B cell (primary cell): ENCODE measurements around the gene DCST2. TPM values are rescaled to one million over a fixed set of nuclear protein-coding genes. Genes with fewer than 3 reads are reported as not detected.

Experiments
- ATAC-seq: fragments of 200-7000 bp; cut with Tn5 transposase; one replicate; pipeline ENCODE4 v1.10.0; 2021; ENCODE audit warnings: low read depth, mild to moderate bottlenecking, moderate number of reproducible peaks, moderate library complexity
- CTCF ChIA-PET: fragments of 350-600 bp; sonication (Branson Sonifier 250); formaldehyde crosslinking; loops from one replicate; lab custom pipeline; 2021; ENCODE audit warnings: antibody characterized with exemption, inconsistent platforms; lab: Charles Lee
- POLR2A ChIA-PET: fragments of 350-600 bp; sonication (Branson Sonifier 250); formaldehyde crosslinking; loops from one replicate; lab custom pipeline; 2021; ENCODE audit warnings: antibody characterized with exemption; lab: Charles Lee
- DNase-seq: peaks from one replicate; pipeline ENCODE4 v3.0.0; 2013
- H2AFZ ChIP-seq: 2 replicates; pipeline ENCODE4 v1.6.1; 2012; ENCODE audit warnings: mild to moderate bottlenecking, low read depth, low read length; ENCODE audit not compliant: insufficient read depth, poor library complexity, severe bottlenecking
- H3K27ac ChIP-seq, 2 donors: 1 replicate in 1 of 2; 2 replicates in 1 of 2; pipeline ENCODE4 v1.5.1; 2012 to 2013; ENCODE audit warnings: low read length in 2 of 2, mild to moderate bottlenecking in 2 of 2, moderate library complexity in 1 of 2
- H3K27me3 ChIP-seq, 4 experiments: fragments of 200-600 bp in 1 of 4; sonication (generic) in 1 of 4; replicated peaks in 1 of 4; 1 replicate in 2 of 4; 2 replicates in 2 of 4; pipeline versions ENCODE4 v1.6.1 to v1.7.0; 2013 to 2016; ENCODE audit warnings: low read length in 3 of 4, mild to moderate bottlenecking in 2 of 4, mixed read lengths in 1 of 4, moderate library complexity in 1 of 4; ENCODE audit not compliant: insufficient read depth in 4 of 4, control insufficient read depth in 3 of 4; ENCODE audit errors: control extremely low read depth in 1 of 4
- H3K36me3 ChIP-seq, 2 experiments: replicated peaks in 1 of 2; 1 replicate in 1 of 2; 2 replicates in 1 of 2; pipeline versions ENCODE4 v1.6.1 to v1.7.1; 2013; ENCODE audit warnings: low read length in 1 of 2; ENCODE audit not compliant: insufficient read depth in 2 of 2, control insufficient read depth in 1 of 2; ENCODE audit errors: control extremely low read depth in 1 of 2, extremely low read depth in 1 of 2
- H3K4me1 ChIP-seq, 2 donors: fragments of 200-600 bp in 1 of 2; sonication (generic) in 1 of 2; 1 replicate in 1 of 2; 2 replicates in 1 of 2; pipeline versions ENCODE4 v1.5.1 to v1.6.1; 2013 to 2017; ENCODE audit warnings: low read length in 2 of 2; ENCODE audit not compliant: control insufficient read depth in 2 of 2, insufficient read depth in 2 of 2
- H3K4me2 ChIP-seq: replicated peaks from 2 replicates; pipeline ENCODE3; 2012; ENCODE audit warnings: mild to moderate bottlenecking, low read depth, low read length; ENCODE audit not compliant: poor library complexity, severe bottlenecking
- H3K4me3 ChIP-seq, 5 experiments: fragments of 200-600 bp in 1 of 5; sonication (generic) in 1 of 5; 1 replicate in 3 of 5; 2 replicates in 2 of 5; pipeline versions ENCODE4 v1.5.1 to v1.7.0; 2011 to 2016; ENCODE audit warnings: low read length in 4 of 5, mild to moderate bottlenecking in 4 of 5, low read depth in 2 of 5, control low read depth in 1 of 5, moderate library complexity in 1 of 5; ENCODE audit not compliant: insufficient read depth in 1 of 5; ENCODE audit errors: control extremely low read depth in 1 of 5, extremely low read depth in 1 of 5
- H3K79me2 ChIP-seq: fragments of 200-600 bp; sonication (generic); one replicate; pipeline ENCODE4 v1.6.0; 2016; ENCODE audit warnings: low read length; ENCODE audit not compliant: control insufficient read depth, insufficient read depth
- H3K9ac ChIP-seq: fragments of 200-600 bp; sonication (generic); 2 replicates; pipeline ENCODE4 v1.6.1; 2017; ENCODE audit warnings: mild to moderate bottlenecking, low read length, moderate library complexity
- H3K9me3 ChIP-seq, 3 donors: one replicate each; pipeline versions ENCODE4 v1.6.1 to v1.7.1; 2013; ENCODE audit warnings: low read length in 2 of 3; ENCODE audit not compliant: control insufficient read depth in 2 of 3, insufficient read depth in 1 of 3; ENCODE audit errors: control extremely low read depth in 1 of 3
- H4K20me1 ChIP-seq: 2 replicates; pipeline ENCODE4 v1.6.0; 2012; ENCODE audit warnings: mild to moderate bottlenecking, low read length; ENCODE audit not compliant: insufficient read depth, control insufficient read depth, poor library complexity, severe bottlenecking
- H3K27ac Mint-ChIP-seq: one replicate; pipeline ENCODE4 v1.8.0; 2021; ENCODE audit warnings: mixed read lengths
- H3K27me3 Mint-ChIP-seq: one replicate; pipeline ENCODE4 v1.8.0; 2021; ENCODE audit warnings: mixed read lengths
- H3K4me1 Mint-ChIP-seq: one replicate; pipeline ENCODE4 v1.8.0; 2021; ENCODE audit warnings: mixed read lengths
- H3K4me3 Mint-ChIP-seq: one replicate; pipeline ENCODE4 v1.8.0; 2021; ENCODE audit warnings: mixed read lengths
- H3K9me3 Mint-ChIP-seq: one replicate; pipeline ENCODE4 v1.8.0; 2022; ENCODE audit warnings: mixed read lengths; ENCODE audit not compliant: insufficient read depth
- CTCF ChIP-seq: fragments of 200-600 bp; IDR thresholded peaks from one replicate; pipeline ENCODE4 v1.8.0; 2022; ENCODE audit warnings: antibody characterized with exemption, mild to moderate bottlenecking
- EZH2 ChIP-seq: IDR thresholded peaks from 2 replicates; pipeline ENCODE4 v1.6.1; 2012; ENCODE audit warnings: borderline replicate concordance, low read depth, mild to moderate bottlenecking, moderate library complexity, low read length; ENCODE audit not compliant: insufficient read depth, poor library complexity, severe bottlenecking
- WGBS: methylation state at CpG from one replicate; pipeline ENCODE4 v1.1.5; 2013; ENCODE audit warnings: missing lambda C conversion rate; ENCODE audit not compliant: insufficient coverage; 5-methylcytosine and 5-hydroxymethylcytosine counted together
- intact Hi-C: fragments of 100-400 bp; cut with micrococcal nuclease; formaldehyde crosslinking; loops from one replicate; pipeline ENCODE4 v1.10.0; 2022
- polyA plus RNA-seq: library from polyadenylated mRNA; depleted of rRNA; stranded (reverse); fragments of >200 nt; gene quantifications from 2 replicates; pipeline ENCODE4 v1.2.3, GENCODE V29; 2012
- total RNA-seq, 2 donors: library from RNA; stranded (reverse); fragments of 120-200 nt in 1 of 2; gene quantifications; 1 replicate in 1 of 2; 2 replicates in 1 of 2; pipeline versions ENCODE4 v1.2.3 to v1.2.4, GENCODE V29; 2013 to 2022

DCST2 gene
- total and polyA plus RNA-seq, 2 donors (not counting 1 experiment from before 2014, with no cell fraction given): 0.89 to 5.4 TPM

- Histone ChIP-seq H3K4me2 (peak overlapping the region; percentile 96), H3K4me1 (peaks cover 62 to 67% of the 10 kb centered on the region in 2 donors), H2AFZ (no peak overlapping the region), H3K27me3 (no peaks in the 10 kb centered on the region), H3K79me2 (peaks cover 69% of the 10 kb centered on the region), H3K4me3 (peak overlapping the region; percentile 68 to 98 (median 93)), H3K9ac (peak overlapping the region; percentile 94), H3K27ac (peak overlapping the region; percentile 53 to 81), H4K20me1 (peaks cover 29% of the 10 kb centered on the region), H3K9me3 (no peaks in the 10 kb centered on the region), H3K36me3 (peaks cover 0 to 5% of the 10 kb centered on the region in 2 experiments)
- CTCF ChIA-PET: interaction anchor here (1.5 to 18.4 kb wide), 2 partner anchors 10 to 49 kb away, joined by 4 to 295 read pairs; partner anchors contain the start of gene PBXIP1
- ATAC-seq (no peak), DNase-seq (no peak)
- intact Hi-C loops: loop anchor here (5.0 kb wide), 3 partner anchors 397 to 677 kb away; partner anchors contain the start of genes ADAR, ATP8B2 and UBE2Q1
- H3K27ac Mint-ChIP-seq: peak overlapping the region; percentile 94
- POLR2A ChIA-PET: interaction anchor here (1.5 to 7.4 kb wide), 2 partner anchors 11 to 31 kb away, joined by 9 to 74 read pairs; partner anchors contain the start of gene CKS1B
- WGBS: 53% methylated on average over 2 of the region's 5 CpGs
- no peak for TF ChIP-seq CTCF
- no peak for TF ChIP-seq EZH2
- no peaks in the 10 kb centered on the region for H3K27me3 Mint-ChIP-seq
- no peaks in the 10 kb centered on the region for H3K9me3 Mint-ChIP-seq
- H3K4me3 Mint-ChIP-seq: peak overlapping the region; percentile 90
- peaks cover 55% of the 10 kb centered on the region for H3K4me1 Mint-ChIP-seq
Observed at GRCh38 chr1:155004352-155005075, 29.1 kb downstream of the DCST2 start.
